Activated naive CD8-positive, alpha-beta T cell treated with anti-CD3 and anti-CD28 coated beads for 36 hours (primary cell): Measurements from ENCODE around the gene GPRASP1. TPM values are rescaled to one million over a fixed set of nuclear protein-coding genes. Genes with fewer than 3 reads are reported as not detected.
"Not testable (repeated sequence)": the region's sequence is repeated elsewhere in the genome, so short reads cannot be mapped to it uniquely, and the experiment has no call there.

Experiments
- DNase-seq: peaks from one replicate; pipeline ENCODE4 v3.0.0; 2021
- H3K27ac Mint-ChIP-seq: one replicate; pipeline ENCODE4 v1.8.0; 2022; ENCODE audit warnings: mild to moderate bottlenecking, moderate library complexity, mixed read lengths
- H3K27me3 Mint-ChIP-seq: one replicate; pipeline ENCODE4 v1.8.0; 2022; ENCODE audit warnings: mild to moderate bottlenecking, mixed read lengths
- H3K36me3 Mint-ChIP-seq: one replicate; pipeline ENCODE4 v1.8.0; 2021; ENCODE audit warnings: mild to moderate bottlenecking, mixed read lengths
- H3K4me1 Mint-ChIP-seq: one replicate; pipeline ENCODE4 v1.8.0; 2021; ENCODE audit warnings: mixed read lengths
- H3K4me3 Mint-ChIP-seq: one replicate; pipeline ENCODE4 v1.8.0; 2022; ENCODE audit warnings: mild to moderate bottlenecking, moderate library complexity, mixed read lengths
- H3K9me3 Mint-ChIP-seq: one replicate; pipeline ENCODE4 v1.8.0; 2022; ENCODE audit warnings: mixed read lengths
- total RNA-seq, 2 experiments: library from RNA; stranded (reverse); gene quantifications; one replicate each; pipeline ENCODE4 v1.2.3, GENCODE V29; 2021

GPRASP1 gene
- total RNA-seq, 2 experiments from 2014 or later, result 2.3 to 3.8 TPM

- H3K4me1 Mint-ChIP-seq, H3K4me3 Mint-ChIP-seq, DNase-seq, H3K27me3 Mint-ChIP-seq, H3K27ac Mint-ChIP-seq: not testable (repeated sequence)
- peaks cover 45% of the 10 kb centered on the region for H3K36me3 Mint-ChIP-seq
- H3K9me3 Mint-ChIP-seq, result peaks cover 15% of the 10 kb centered on the region
Measured at GRCh38 chrX:102667034-102667433, 15.8 kb downstream of the GPRASP1 start.

- Mint-ChIP-seq H3K27me3 (no peaks in the 10 kb centered on the region), H3K9me3 (peaks cover 15% of the 10 kb centered on the region), H3K4me1 (peaks cover 7% of the 10 kb centered on the region), H3K36me3 (peaks cover 38% of the 10 kb centered on the region), H3K27ac (no peak overlapping the region), H3K4me3 (no peak overlapping the region)
- DNase-seq, result no peak
Measured at GRCh38 chrX:102669526-102669925, 18.2 kb downstream of the GPRASP1 start.

DNA sequence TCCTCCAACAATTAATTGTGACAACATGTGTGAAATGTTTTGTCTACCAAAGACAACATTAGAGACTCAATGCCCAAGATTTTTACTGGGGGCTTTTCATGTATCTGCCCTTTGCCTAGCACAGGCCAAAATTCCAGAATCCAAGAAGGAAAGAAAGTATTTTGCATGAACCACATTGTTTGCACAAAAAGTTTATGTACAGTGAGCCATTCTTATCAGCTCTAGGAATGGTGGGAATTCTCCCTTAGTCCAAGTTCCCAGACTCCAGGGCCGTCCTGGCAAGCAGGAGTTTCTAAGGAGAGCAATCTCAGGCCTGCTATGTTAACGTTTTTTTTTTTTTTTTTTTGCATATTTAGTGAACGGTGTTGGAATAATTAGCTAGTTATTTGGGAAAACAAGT, 21.6 kb downstream of the GPRASP1 start:
- Mint-ChIP-seq H3K36me3 (peaks cover 19% of the 10 kb centered on the region), H3K27ac (no peak overlapping the region), H3K4me3 (no peak overlapping the region), H3K27me3 (no peaks in the 10 kb centered on the region), H3K4me1 (peaks cover 2% of the 10 kb centered on the region), H3K9me3 (peaks cover 5% of the 10 kb centered on the region)
- no peak for DNase-seq

DNA sequence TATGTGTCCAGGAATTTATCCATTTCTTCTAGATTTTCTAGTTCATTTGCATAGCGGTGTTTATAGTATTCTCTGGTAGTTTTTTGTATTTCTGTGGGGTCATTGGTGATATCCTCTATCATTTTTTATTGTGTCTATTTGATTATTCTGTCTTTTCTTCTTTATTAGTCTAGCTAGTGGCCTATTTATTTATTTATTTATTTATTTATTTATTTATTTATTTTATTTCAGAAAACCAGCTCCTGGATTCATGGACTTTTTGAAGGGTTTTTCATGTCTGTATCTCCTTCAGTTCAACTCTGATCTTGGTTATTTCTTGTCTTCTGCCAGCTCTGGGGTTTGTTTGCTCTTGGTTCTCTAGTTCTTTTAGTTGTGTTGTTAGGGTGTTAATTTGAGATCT, 26.2 kb downstream of the GPRASP1 start:
- H3K27ac Mint-ChIP-seq, H3K27me3 Mint-ChIP-seq, H3K4me3 Mint-ChIP-seq, H3K4me1 Mint-ChIP-seq, DNase-seq: not testable (repeated sequence)
- Mint-ChIP-seq H3K36me3 (peaks cover 25% of the 10 kb centered on the region), H3K9me3 (peaks cover 12% of the 10 kb centered on the region)

- Mint-ChIP-seq H3K36me3 (peaks cover 43% of the 10 kb centered on the region), H3K4me3 (no peak overlapping the region), H3K4me1 (no peaks in the 10 kb centered on the region), H3K9me3 (peaks cover 15% of the 10 kb centered on the region), H3K27ac (no peak overlapping the region), H3K27me3 (no peaks in the 10 kb centered on the region)
- DNase-seq, result no peak
Measured at GRCh38 chrX:102684772-102685520, 33.7 kb downstream of the GPRASP1 start.

DNA sequence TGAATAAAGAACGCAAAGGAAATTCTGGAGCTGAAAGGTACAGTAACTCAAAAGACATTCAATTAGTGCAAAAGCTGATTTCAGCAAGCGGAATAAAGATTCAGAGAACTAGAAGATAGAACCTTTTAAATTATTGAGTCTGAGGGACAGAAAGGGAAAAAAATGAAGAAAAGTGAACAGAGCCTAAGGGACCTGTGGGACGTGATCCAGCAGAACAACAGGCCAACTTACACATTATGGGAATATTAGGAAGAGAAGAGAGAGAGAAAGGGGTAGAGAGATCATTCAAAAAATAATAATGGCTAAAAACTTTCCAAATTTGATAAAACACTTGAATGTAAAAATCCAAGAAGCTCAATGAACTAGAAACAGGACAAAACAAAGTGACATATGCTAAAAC, 43.5 kb downstream of the GPRASP1 start:
- no peak for DNase-seq
- peaks cover 11% of the 10 kb centered on the region for H3K36me3 Mint-ChIP-seq
- H3K4me1 Mint-ChIP-seq, result no peaks in the 10 kb centered on the region
- no peak overlapping the region for H3K4me3 Mint-ChIP-seq
- no peak overlapping the region for H3K27ac Mint-ChIP-seq
- no peaks in the 10 kb centered on the region for H3K27me3 Mint-ChIP-seq
- peaks cover 2% of the 10 kb centered on the region for H3K9me3 Mint-ChIP-seq

GRCh38 chrX:102696306-102696705, 45.0 kb downstream of the GPRASP1 start:
- no peaks in the 10 kb centered on the region for H3K9me3 Mint-ChIP-seq

GRCh38 chrX:102697494-102697893, 46.2 kb downstream of the GPRASP1 start:
- Mint-ChIP-seq H3K9me3 (no peaks in the 10 kb centered on the region), H3K27ac (no peak overlapping the region), H3K27me3 (no peaks in the 10 kb centered on the region), H3K4me1 (no peaks in the 10 kb centered on the region), H3K4me3 (no peak overlapping the region), H3K36me3 (peaks cover 6% of the 10 kb centered on the region)
- DNase-seq, result no peak

More at GRCh38 chrX:102696306-102696705, 45.0 kb downstream of the GPRASP1 start:
- peaks cover 4% of the 10 kb centered on the region for H3K36me3 Mint-ChIP-seq
- H3K4me1 Mint-ChIP-seq, result no peaks in the 10 kb centered on the region
- DNase-seq, result no peak
- H3K27ac Mint-ChIP-seq, result no peak overlapping the region
- H3K27me3 Mint-ChIP-seq, result no peaks in the 10 kb centered on the region
- no peak overlapping the region for H3K4me3 Mint-ChIP-seq

Other genes starting within 250 kb of the GPRASP1 start
- gene NXF2B, start 211.5 kb upstream of the GPRASP1 start, total RNA-seq, result not detected
- not detected for gene TCP11X2, start 179.7 kb upstream of the GPRASP1 start, total RNA-seq
- gene TMSB15A, start 134.7 kb upstream of the GPRASP1 start, total RNA-seq, result under 1 TPM; 0.44 to 0.56 TPM
- gene ARMCX5, start 52.0 kb upstream of the GPRASP1 start, total RNA-seq, result 10 to 100 TPM; 10.9 to 13.3 TPM
- 1 to 10 TPM; 1.2 to 1.6 TPM for gene GPRASP2, start 61.0 kb downstream of the GPRASP1 start, total RNA-seq
- gene GPRASP3, start 69.3 kb downstream of the GPRASP1 start, total RNA-seq, result 1 to 10 TPM; 3.2 to 3.3 TPM